MG63 (cell line): ENCODE results near the gene SNRNP200. TPM values are rescaled to one million over a fixed set of nuclear protein-coding genes. Genes with fewer than 3 reads are reported as not detected.

Source experiments
- DNase-seq: peaks from one replicate; pipeline ENCODE4 v3.0.0-alpha.2; 2020
- H3K27me3 ChIP-seq: fragments of 250-450 bp; sonication (Bioruptor Pico); 2 replicates; pipeline ENCODE4 v1.5.1; 2020; ENCODE audit warnings: mild to moderate bottlenecking, moderate library complexity
- H3K36me3 ChIP-seq: fragments of 250-450 bp; sonication (Bioruptor Pico); 2 replicates; pipeline ENCODE4 v1.5.1; 2020; ENCODE audit warnings: mild to moderate bottlenecking, moderate library complexity
- H3K4me3 ChIP-seq: fragments of 250-450 bp; sonication (Bioruptor Pico); 2 replicates; pipeline ENCODE4 v1.5.1; 2020; ENCODE audit warnings: mild to moderate bottlenecking, moderate library complexity
- H3K9me3 ChIP-seq: fragments of 250-450 bp; sonication (Bioruptor Pico); 2 replicates; pipeline ENCODE4 v1.5.1; 2020; ENCODE audit warnings: mild to moderate bottlenecking, moderate library complexity
- total RNA-seq: library from RNA; depleted of rRNA; stranded (reverse); fragments of >200 nt; shearing (Covaris generic); gene quantifications from 2 replicates; pipeline ENCODE4 v1.2.3, GENCODE V29; 2014; ENCODE audit warnings: low replicate concordance; rRNA removed

Gene SNRNP200
- total RNA-seq = 56.6 and 56.9 TPM in 2 replicates

GRCh38 chr2:96305091-96305978 is at the start of gene SNRNP200:
Gene SNRNP200, minus strand, starts transcription at chr2:96305546. Its CDS starts 109 bp downstream, at chr2:96305437.
- H3K27me3 ChIP-seq = no peaks in the 10 kb centered on the region
- H3K9me3 ChIP-seq = no peaks in the 10 kb centered on the region
- peaks cover 41% of the 10 kb centered on the region for H3K36me3 ChIP-seq
- peak; percentile 87 for DNase-seq
- peak within 1 kb of the TSS; percentile 90 for H3K4me3 ChIP-seq

GRCh38 chr2:96354492-96354891 is 49.1 kb upstream of the SNRNP200 start:
- H3K27me3 ChIP-seq = no peaks in the 10 kb centered on the region
- peaks cover 62% of the 10 kb centered on the region for H3K36me3 ChIP-seq

GRCh38 chr2:96353606-96354101 is 48.3 kb upstream of the SNRNP200 start:
- Histone ChIP-seq H3K36me3 (peaks cover 60% of the 10 kb centered on the region), H3K9me3 (no peaks in the 10 kb centered on the region), H3K27me3 (no peaks in the 10 kb centered on the region), H3K4me3 (no peak overlapping the region)
- DNase-seq = no peak

More at GRCh38 chr2:96354492-96354891, 49.1 kb upstream of the SNRNP200 start:
- H3K4me3 ChIP-seq = no peak overlapping the region
- no peaks in the 10 kb centered on the region for H3K9me3 ChIP-seq
- no peak for DNase-seq

GRCh38 chr2:96353032-96353561 is 47.8 kb upstream of the SNRNP200 start:
- DNase-seq = peak; percentile 27
- Histone ChIP-seq H3K4me3 (no peak overlapping the region), H3K36me3 (peaks cover 60% of the 10 kb centered on the region)

GRCh38 chr2:96347395-96347794 is 42.0 kb upstream of the SNRNP200 start:
- Histone ChIP-seq H3K36me3 (peaks cover 59% of the 10 kb centered on the region), H3K9me3 (no peaks in the 10 kb centered on the region), H3K4me3 (no peak overlapping the region), H3K27me3 (no peaks in the 10 kb centered on the region)
- no peak for DNase-seq

More at GRCh38 chr2:96353032-96353561, 47.8 kb upstream of the SNRNP200 start:
- no peaks in the 10 kb centered on the region for H3K9me3 ChIP-seq
- no peaks in the 10 kb centered on the region for H3K27me3 ChIP-seq

- H3K27me3 ChIP-seq = no peaks in the 10 kb centered on the region
- H3K36me3 ChIP-seq = peaks cover 59% of the 10 kb centered on the region
- H3K4me3 ChIP-seq = no peak overlapping the region
- no peaks in the 10 kb centered on the region for H3K9me3 ChIP-seq
- no peak for DNase-seq
Observed at GRCh38 chr2:96345868-96346462, 40.6 kb upstream of the SNRNP200 start.

GRCh38 chr2:96345438-96345837 is 40.1 kb upstream of the SNRNP200 start:
- H3K4me3 ChIP-seq = no peak overlapping the region

GRCh38 chr2:96344011-96344410 is 38.7 kb upstream of the SNRNP200 start:
- no peak for DNase-seq
- peaks cover 49% of the 10 kb centered on the region for H3K36me3 ChIP-seq
- H3K4me3 ChIP-seq = no peak overlapping the region
- no peaks in the 10 kb centered on the region for H3K9me3 ChIP-seq
- no peaks in the 10 kb centered on the region for H3K27me3 ChIP-seq

More at GRCh38 chr2:96345438-96345837, 40.1 kb upstream of the SNRNP200 start:
- Histone ChIP-seq H3K27me3 (no peaks in the 10 kb centered on the region), H3K36me3 (peaks cover 59% of the 10 kb centered on the region), H3K9me3 (no peaks in the 10 kb centered on the region)
- DNase-seq = no peak

GRCh38 chr2:96342085-96342484 is 36.7 kb upstream of the SNRNP200 start:
- Histone ChIP-seq H3K36me3 (peaks cover 48% of the 10 kb centered on the region), H3K4me3 (no peak overlapping the region), H3K9me3 (no peaks in the 10 kb centered on the region), H3K27me3 (no peaks in the 10 kb centered on the region)
- peak; percentile 78 for DNase-seq

GRCh38 chr2:96341641-96342040 is 36.3 kb upstream of the SNRNP200 start:
- H3K4me3 ChIP-seq = no peak overlapping the region
- DNase-seq = no peak
- H3K36me3 ChIP-seq = peaks cover 46% of the 10 kb centered on the region
- no peaks in the 10 kb centered on the region for H3K9me3 ChIP-seq
- H3K27me3 ChIP-seq = no peaks in the 10 kb centered on the region

- no peaks in the 10 kb centered on the region for H3K27me3 ChIP-seq
- H3K9me3 ChIP-seq = no peaks in the 10 kb centered on the region
- peaks cover 40% of the 10 kb centered on the region for H3K36me3 ChIP-seq
- no peak for DNase-seq
- H3K4me3 ChIP-seq = no peak overlapping the region
Observed at GRCh38 chr2:96340493-96341414, 35.4 kb upstream of the SNRNP200 start.

GRCh38 chr2:96336873-96337272 is 31.5 kb upstream of the SNRNP200 start:
- DNase-seq = no peak
- H3K4me3 ChIP-seq = peak overlapping the region; percentile 70

GRCh38 chr2:96336104-96336775 is 30.9 kb upstream of the SNRNP200 start:
- no peaks in the 10 kb centered on the region for H3K9me3 ChIP-seq
- DNase-seq = no peak
- H3K36me3 ChIP-seq = peaks cover 4% of the 10 kb centered on the region; the same call in 1 of the 2 replicates
- H3K27me3 ChIP-seq = no peaks in the 10 kb centered on the region
- peak overlapping the region; percentile 70 for H3K4me3 ChIP-seq

More at GRCh38 chr2:96336873-96337272, 31.5 kb upstream of the SNRNP200 start:
- Histone ChIP-seq H3K9me3 (no peaks in the 10 kb centered on the region), H3K36me3 (peaks cover 7% of the 10 kb centered on the region; the same call in 1 of the 2 replicates), H3K27me3 (no peaks in the 10 kb centered on the region)

- no peak for DNase-seq
- H3K4me3 ChIP-seq = no peak overlapping the region
Observed at GRCh38 chr2:96333708-96334107, 28.4 kb upstream of the SNRNP200 start.

GRCh38 chr2:96330407-96330806 is 25.1 kb upstream of the SNRNP200 start:
- Histone ChIP-seq H3K27me3 (no peaks in the 10 kb centered on the region), H3K9me3 (no peaks in the 10 kb centered on the region), H3K4me3 (no peak overlapping the region), H3K36me3 (no peaks in the 10 kb centered on the region)
- DNase-seq = peak; percentile 63

More at GRCh38 chr2:96333708-96334107, 28.4 kb upstream of the SNRNP200 start:
- no peaks in the 10 kb centered on the region for H3K27me3 ChIP-seq
- H3K36me3 ChIP-seq = no peaks in the 10 kb centered on the region
- H3K9me3 ChIP-seq = no peaks in the 10 kb centered on the region
